ENCODE measurements around the gene PTGS1. TPM values are rescaled to one million over a fixed set of nuclear protein-coding genes. Genes with fewer than 3 reads are reported as not detected.

PTGS1 gene
- total and polyA plus RNA-seq, 2 of the 13 experiments (the other 11 are each of a cell fraction or from before 2014, with no cell fraction given) = 0.07 to 0.08 TPM

DNA sequence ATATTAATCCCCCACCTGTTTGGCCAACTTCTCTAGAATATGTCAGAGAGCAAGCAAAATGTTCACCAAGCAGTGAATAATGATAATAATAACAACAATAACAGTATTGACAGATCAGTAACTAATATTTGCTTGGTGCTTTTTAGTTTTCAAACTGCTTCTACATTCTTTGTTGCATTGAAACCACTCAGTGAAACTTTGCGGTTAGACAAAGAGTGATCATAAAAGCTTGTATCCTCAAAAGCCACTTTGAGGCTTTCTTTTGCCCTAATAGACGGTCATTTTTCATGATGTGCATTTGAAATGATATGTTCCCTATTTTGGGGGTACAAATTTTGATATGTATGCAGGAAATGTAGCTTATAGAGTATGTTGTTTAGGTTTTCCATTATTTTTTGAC is 43.6 kb upstream of the PTGS1 start:
- Histone ChIP-seq H3K9ac (ENCODE audit: insufficient read depth, low read depth, low read length) (no peak overlapping the region), H3K27ac (ENCODE audit: extremely low read length, insufficient read depth, low read length) (no peak overlapping the region), H3K9me3 (ENCODE audit: low read length) (no peaks in the 10 kb centered on the region), H3K27me3 (ENCODE audit: control insufficient read depth in 1 of 2, insufficient read depth in 2 of 2, low read length in 2 of 2) (no peaks in the 10 kb centered on the region), H4K20me1 (ENCODE audit: insufficient read depth, low read length) (no peaks in the 10 kb centered on the region), H3K36me3 (replicated peaks in 1 of 2; ENCODE audit: control insufficient read depth in 1 of 2, insufficient read depth in 2 of 2, low read length in 2 of 2) (peaks cover 8 to 14% of the 10 kb centered on the region in 2 experiments; a peak in 4 of 5 replicates), H3K79me2 (ENCODE audit: insufficient read depth, low read length) (no peaks in the 10 kb centered on the region), H3K4me2 (ENCODE audit: low read depth, low read length) (no peak overlapping the region), H3K4me3 (replicated peaks in 1 of 3; ENCODE audit: insufficient read depth in 1 of 3, low read depth in 2 of 3, low read length in 3 of 3) (no peak overlapping the region), H2AFZ (ENCODE audit: low read length) (no peak overlapping the region), H3K4me1 (ENCODE audit: insufficient read depth, low read length) (peaks cover 20% of the 10 kb centered on the region)
- CTCF ChIA-PET (ENCODE audit: low intra/inter-chr PET ratio, low total read pairs) = no interaction called here
- FAIRE-seq (no peak), DNase-seq (ENCODE audit: low spot score) (no peak), ATAC-seq (no peak)
- intact Hi-C loops (cut with micrococcal nuclease; ENCODE audit: unreplicated experiment) = no loop called here
- 100% methylated on average over 2 of the region's 2 CpGs for WGBS (ENCODE audit: low lambda C conversion rate)
- POLR2A ChIA-PET = no interaction called here
- no peak for TF ChIP-seq THAP11 (CRISPR knock-in tag; IDR thresholded peaks at IDR 0.05)
- no peak for TF ChIP-seq ETV5 (CRISPR knock-in tag; IDR thresholded peaks at IDR 0.05; ENCODE audit: borderline replicate concordance)
- TF ChIP-seq, protein P1, sequence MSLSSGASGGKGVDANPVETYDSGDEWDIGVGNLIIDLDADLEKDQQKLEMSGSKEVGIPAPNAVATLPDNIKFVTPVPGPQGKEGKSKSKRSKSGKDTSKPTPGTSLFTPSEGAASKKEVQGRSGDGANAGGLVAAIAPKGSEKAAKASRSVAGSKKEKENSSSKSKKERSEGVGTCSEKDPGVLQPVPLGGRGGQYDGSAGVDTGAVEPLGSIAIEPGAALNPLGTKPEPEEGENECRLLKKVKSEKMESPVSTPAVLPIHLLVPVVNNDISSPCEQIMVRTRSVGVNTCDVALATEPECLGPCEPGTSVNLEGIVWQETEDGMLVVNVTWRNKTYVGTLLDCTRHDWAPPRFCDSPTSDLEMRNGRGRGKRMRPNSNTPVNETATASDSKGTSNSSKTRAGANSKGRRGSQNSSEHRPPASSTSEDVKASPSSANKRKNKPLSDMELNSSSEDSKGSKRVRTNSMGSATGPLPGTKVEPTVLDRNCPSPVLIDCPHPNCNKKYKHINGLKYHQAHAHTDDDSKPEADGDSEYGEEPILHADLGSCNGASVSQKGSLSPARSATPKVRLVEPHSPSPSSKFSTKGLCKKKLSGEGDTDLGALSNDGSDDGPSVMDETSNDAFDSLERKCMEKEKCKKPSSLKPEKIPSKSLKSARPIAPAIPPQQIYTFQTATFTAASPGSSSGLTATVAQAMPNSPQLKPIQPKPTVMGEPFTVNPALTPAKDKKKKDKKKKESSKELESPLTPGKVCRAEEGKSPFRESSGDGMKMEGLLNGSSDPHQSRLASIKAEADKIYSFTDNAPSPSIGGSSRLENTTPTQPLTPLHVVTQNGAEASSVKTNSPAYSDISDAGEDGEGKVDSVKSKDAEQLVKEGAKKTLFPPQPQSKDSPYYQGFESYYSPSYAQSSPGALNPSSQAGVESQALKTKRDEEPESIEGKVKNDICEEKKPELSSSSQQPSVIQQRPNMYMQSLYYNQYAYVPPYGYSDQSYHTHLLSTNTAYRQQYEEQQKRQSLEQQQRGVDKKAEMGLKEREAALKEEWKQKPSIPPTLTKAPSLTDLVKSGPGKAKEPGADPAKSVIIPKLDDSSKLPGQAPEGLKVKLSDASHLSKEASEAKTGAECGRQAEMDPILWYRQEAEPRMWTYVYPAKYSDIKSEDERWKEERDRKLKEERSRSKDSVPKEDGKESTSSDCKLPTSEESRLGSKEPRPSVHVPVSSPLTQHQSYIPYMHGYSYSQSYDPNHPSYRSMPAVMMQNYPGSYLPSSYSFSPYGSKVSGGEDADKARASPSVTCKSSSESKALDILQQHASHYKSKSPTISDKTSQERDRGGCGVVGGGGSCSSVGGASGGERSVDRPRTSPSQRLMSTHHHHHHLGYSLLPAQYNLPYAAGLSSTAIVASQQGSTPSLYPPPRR (CRISPR knock-in tag; IDR thresholded peaks at IDR 0.05; ENCODE audit: borderline replicate concordance) = no peak
- no peak for TF ChIP-seq ZBTB7B (CRISPR knock-in tag; IDR thresholded peaks at IDR 0.05)
- TF ChIP-seq DPF2 (CRISPR knock-in tag; IDR thresholded peaks at IDR 0.05; ENCODE audit: borderline replicate concordance, low read depth) = no peak
- TF ChIP-seq KLF6 (CRISPR knock-in tag; IDR thresholded peaks at IDR 0.05) = no peak
- in situ Hi-C loops (cut with HindIII; ENCODE audit: extremely low pct_ligation_motif_present, low pct_unique_long_range_greater_than_20kb) = no loop called here
- no TSS peak for BruUV-seq (replicated peaks)

All from HepG2 (cell line).